Urinary bladder (tissue), 4 donors: ENCODE data around the gene TPSB2. TPM values are rescaled to one million over a fixed set of nuclear protein-coding genes. Genes with fewer than 3 reads are reported as not detected.

Experiments
- DNase-seq: peaks from one replicate; pipeline ENCODE4 v3.0.0-alpha.2; 2015; ENCODE audit errors: extremely low spot score
- H3K27ac ChIP-seq: one replicate; pipeline ENCODE4 v1.5.1; 2013; ENCODE audit warnings: low read depth, mild to moderate bottlenecking, moderate library complexity
- H3K36me3 ChIP-seq: one replicate; pipeline ENCODE4 v1.6.1; 2013; ENCODE audit warnings: mild to moderate bottlenecking, moderate library complexity; ENCODE audit not compliant: insufficient read depth
- H3K4me1 ChIP-seq: one replicate; pipeline ENCODE4 v1.6.1; 2013; ENCODE audit warnings: mild to moderate bottlenecking, moderate library complexity; ENCODE audit not compliant: insufficient read depth
- H3K4me3 ChIP-seq: one replicate; pipeline ENCODE4 v1.5.1; 2013; ENCODE audit warnings: low read depth, low read length
- WGBS: extraction: QIAGEN DNeasy Blood & Tissue Kit; methylation state at CpG from one replicate; pipeline ENCODE4 v1.1.7; 2013; 5-methylcytosine and 5-hydroxymethylcytosine counted together
- polyA plus RNA-seq: library from polyadenylated mRNA; stranded (reverse); fragments of 200-250 nt; gene quantifications from one replicate; pipeline ENCODE4 v1.2.3, GENCODE V29; 2013
- total RNA-seq: library from RNA; depleted of rRNA; stranded (reverse); fragments of >200 nt; gene quantifications from one replicate; pipeline ENCODE4 v1.2.3, GENCODE V29; 2014
- donor health status: healthy with polysubstance abuse.
- donor health status: healthy.

Gene TPSB2
- total and polyA plus RNA-seq, 2 donors, result 4.4 to 80.3 TPM

DNA sequence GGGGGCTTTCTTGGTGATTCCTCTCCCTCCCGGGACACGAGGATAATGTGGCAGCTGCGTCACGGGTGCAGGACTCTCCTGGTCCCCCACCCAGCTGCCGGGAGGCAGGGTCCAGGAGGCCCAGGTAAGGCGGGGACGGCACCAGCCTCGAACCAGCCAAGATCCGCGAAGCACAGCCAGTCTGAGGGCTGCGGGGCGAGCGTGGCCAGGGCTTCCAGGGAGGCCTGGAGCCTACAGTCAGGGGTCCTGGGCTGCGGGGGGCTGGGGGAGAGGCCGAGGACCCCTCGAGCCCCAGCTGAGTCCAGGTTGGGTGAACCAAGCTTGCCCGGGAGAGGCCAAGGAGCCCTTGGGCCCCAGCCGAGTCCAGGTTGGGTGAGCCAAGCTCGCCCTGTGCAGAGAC, 35.8 kb upstream of the TPSB2 start:
- DNase-seq, result no peak
- 89% methylated on average over 19 of the region's 19 CpGs for WGBS
- Histone ChIP-seq H3K36me3 (no peaks in the 10 kb centered on the region), H3K4me3 (no peak overlapping the region), H3K4me1 (no peaks in the 10 kb centered on the region), H3K27ac (no peak overlapping the region)

DNA sequence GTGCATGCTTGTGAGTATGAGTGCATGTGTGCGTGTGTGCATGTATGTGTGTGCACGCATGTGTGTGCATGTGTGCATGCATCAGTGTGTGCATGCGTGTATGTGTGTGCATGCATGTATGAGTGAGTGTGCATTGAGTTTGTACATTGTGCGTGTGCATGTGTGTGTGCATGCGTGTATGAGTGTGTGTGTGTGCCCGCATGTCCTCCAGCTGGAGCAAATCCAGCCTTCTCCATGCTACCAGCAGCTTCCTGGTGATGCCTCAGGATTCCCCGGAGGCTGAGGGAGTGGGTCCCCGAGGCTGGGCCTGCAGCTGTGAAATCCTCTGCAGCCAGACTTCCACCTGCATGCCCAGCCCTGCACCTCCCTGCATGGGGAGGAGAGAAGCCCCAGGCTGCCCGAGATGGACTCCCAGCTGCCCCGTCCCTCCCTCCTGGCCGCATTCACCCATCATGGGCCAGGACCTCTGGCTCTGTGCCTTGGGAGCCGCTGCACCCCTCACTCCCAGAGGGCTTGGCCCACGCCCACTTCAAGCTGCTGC, 35.2 kb upstream of the TPSB2 start:
- no peaks in the 10 kb centered on the region for H3K36me3 ChIP-seq
- H3K27ac ChIP-seq, result no peak overlapping the region
- 76% methylated on average over 13 of the region's 13 CpGs for WGBS
- H3K4me3 ChIP-seq, result no peak overlapping the region
- no peak for DNase-seq
- H3K4me1 ChIP-seq, result no peaks in the 10 kb centered on the region

DNA sequence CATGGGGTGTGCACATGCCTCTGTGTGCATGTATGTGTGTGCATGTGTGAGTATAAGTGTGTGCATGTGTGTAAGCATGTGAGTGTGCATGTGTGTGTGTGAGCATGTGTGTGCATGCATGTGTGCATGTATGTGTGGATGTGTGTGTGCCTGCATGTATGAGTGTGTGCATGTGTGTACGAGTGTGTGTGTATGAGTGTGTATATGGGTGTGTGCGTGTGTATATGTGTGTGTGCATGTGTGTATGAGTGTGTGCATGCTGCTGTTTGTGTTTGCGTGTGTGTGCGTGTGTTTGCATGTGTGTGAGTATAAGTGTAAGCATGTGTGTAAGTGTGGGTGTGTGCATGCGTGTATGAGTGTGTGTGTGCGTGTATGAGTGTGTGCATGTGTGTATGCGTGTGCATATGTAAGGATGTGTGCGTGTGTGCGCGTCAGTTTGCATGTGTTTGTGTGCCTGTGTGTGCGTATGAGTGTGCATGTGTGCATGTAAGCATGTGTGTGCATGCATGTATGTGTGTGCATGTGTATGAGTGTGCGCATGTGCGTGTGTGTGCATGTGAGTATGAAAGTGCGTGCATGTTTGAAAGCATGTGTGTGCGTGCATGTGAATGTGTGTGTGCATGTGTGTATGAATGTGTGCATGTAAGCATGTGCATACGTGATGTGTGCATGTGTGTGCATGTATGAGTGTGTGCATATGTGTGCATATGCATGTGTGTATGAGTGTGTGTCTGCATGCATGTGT, 34.5 kb upstream of the TPSB2 start:
- Histone ChIP-seq H3K27ac (no peak overlapping the region), H3K4me3 (no peak overlapping the region), H3K4me1 (no peaks in the 10 kb centered on the region), H3K36me3 (no peaks in the 10 kb centered on the region)
- 96% methylated on average over 16 of the region's 16 CpGs for WGBS
- no peak for DNase-seq

DNA sequence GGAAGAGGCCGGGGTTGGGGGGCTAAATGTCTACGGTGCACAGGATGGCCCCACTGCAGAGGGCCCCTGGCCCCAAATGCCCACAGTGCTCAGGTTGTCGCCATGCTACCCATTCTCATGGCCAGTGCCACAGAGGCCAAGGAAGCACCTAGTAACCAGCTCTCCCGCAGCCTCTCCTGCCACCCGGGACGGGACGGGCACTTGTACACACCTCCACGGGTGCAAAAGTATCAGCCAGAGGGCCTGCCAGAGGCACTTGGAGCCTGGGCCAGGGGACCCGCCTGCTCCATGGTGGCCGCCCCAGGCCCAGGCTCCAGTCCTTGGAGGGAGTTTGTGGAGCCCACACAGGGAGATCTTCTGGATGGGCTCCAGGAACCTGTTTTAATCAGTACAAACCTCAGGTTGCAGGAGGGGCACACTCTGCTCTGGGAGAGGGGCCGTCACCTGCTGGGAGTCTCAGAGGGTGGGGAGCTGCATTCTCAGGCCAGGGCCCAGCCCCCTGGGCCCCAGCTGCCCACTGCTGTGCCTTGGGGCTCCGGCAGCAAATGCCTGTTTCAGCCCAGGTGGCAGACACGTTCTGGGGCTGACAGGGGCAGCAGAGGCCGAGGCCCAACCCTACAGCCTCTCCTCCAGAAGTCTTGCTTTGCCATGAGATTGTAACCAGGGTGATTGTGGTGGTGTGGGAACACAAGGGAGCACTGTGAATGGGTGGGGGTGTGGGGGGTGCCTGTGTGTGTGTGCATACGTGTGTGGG, 33.8 kb upstream of the TPSB2 start:
- no peaks in the 10 kb centered on the region for H3K4me1 ChIP-seq
- H3K36me3 ChIP-seq, result no peaks in the 10 kb centered on the region
- 52% methylated on average over 15 of the region's 15 CpGs for WGBS
- H3K27ac ChIP-seq, result no peak overlapping the region
- no peak for DNase-seq
- H3K4me3 ChIP-seq, result no peak overlapping the region

DNA sequence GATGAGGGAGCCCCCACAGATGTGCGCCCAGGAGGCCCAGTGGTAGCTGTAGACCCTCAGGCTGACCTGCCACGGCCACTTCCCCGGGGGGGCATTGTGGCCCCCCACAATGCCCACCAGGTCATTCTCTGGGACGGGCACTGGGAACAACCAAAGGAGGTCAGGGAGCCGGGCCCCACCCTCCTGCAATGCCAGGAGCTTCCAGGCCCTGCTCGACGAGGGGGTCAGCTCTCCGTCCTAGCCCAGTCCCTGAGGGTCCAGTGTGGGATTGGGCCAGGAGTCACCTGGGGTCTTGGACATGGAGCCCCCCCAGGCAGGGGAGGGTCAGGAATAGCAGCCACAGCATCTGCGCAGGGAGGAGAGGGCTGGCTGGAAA, 32.9 kb upstream of the TPSB2 start:
- 77% methylated on average over 9 of the region's 9 CpGs for WGBS
- Histone ChIP-seq H3K27ac (no peak overlapping the region), H3K4me3 (no peak overlapping the region), H3K36me3 (no peaks in the 10 kb centered on the region), H3K4me1 (no peaks in the 10 kb centered on the region)
- no peak for DNase-seq

DNA sequence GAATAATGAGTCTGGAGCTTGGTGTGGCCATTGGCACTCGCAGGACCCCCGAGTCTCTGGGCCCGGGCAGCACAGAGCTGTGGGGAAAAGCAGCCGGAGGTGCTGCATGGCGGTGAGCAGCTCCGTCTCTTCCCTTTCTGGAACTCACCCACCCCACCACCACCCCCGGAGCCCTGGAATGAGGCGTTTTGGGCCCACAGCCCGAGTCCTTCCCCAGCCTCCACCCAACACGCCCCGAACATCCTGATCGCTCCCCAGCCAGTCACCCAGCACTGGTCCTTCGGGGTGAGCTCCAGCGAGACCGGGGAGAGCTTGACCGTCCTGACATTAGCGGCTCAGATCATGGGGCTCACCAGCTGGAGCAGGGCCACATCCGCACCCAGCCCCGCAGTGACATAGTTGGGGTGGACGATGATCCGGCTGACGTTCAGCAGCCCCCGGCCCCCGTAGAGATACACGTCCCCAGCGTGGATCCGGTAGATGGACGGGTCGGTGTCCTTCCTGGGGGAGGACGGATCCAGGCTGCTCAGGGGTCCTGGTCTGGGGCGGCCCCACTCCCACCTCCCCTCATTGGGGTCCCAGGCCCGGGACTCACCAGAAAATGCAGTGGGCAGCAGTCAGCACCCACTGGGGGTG, 32.3 kb upstream of the TPSB2 start:
- H3K4me3 ChIP-seq, result no peak overlapping the region
- WGBS, result 81% methylated on average over 32 of the region's 32 CpGs
- no peaks in the 10 kb centered on the region for H3K36me3 ChIP-seq
- H3K4me1 ChIP-seq, result no peaks in the 10 kb centered on the region
- no peak overlapping the region for H3K27ac ChIP-seq
- no peak for DNase-seq

DNA sequence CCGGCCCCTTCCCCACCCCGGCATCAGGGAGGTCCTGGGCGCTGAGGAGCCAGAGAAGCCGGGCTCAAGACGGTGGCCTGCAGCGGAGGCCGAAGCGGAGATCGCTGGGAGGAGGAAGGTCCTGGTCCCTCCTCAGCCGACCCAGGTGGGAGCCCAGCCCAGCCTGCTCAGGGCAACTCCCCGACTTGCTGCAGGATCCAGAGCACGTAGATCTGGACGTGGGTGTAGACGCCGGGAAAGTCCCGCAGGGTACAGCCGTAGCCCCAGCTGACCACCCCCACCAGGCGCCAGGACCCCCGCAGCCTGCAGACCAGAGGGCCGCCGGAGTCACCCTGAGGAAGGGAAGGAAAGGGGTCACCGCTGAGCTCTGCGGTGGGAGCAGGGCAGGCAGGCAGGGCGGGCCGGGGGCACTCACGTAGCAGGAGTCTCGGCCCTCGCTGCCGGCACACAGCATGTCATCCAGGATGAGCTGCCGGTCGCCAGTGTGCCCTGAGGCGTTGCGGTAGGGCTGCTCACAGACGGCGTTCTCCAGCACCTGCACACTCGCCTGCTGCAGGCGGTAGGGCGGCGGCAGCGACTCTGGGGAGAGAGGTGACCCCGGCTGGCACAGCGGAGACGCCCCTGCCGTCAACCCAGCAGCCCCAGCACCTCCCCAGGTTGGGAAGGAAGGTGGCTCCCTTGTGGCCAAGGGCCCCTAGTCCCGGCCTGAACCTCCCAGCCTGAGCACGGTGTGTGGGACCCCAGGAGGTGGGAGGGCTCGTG, 31.3 kb upstream of the TPSB2 start:
- H3K36me3 ChIP-seq, result no peaks in the 10 kb centered on the region
- H3K27ac ChIP-seq, result no peak overlapping the region
- H3K4me3 ChIP-seq, result no peak overlapping the region
- DNase-seq, result no peak
- H3K4me1 ChIP-seq, result no peaks in the 10 kb centered on the region
- WGBS, result 13% methylated on average over 47 of the region's 47 CpGs

DNA sequence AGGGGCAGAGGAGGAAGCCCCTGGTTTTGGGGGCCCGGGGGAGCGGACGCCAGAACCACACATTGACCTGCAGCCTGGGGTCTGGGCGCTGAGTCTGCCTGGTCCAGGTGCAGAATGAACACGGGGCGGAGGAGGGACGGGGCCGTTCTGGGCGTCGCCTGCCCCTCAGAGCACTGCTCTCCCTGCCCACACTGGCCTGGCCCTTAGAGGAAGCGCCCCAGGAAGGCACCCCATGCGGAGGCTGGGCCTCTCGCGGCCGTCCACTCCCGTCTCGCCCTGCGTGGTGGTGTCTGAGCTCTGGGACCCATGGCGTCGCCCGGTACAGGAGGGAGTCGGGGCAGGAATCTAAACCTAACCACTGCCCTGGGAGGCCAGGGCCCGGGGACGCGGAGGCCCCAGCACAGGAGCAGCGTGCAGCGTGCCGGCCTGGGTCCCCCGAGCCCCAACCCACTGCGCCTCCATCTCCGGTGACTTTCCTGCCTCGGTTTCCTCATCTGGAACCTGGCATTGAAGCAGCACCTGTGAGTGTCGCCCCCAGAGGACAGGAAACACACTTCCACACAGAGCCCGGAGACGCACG, 30.2 kb upstream of the TPSB2 start:
- H3K27ac ChIP-seq, result no peak overlapping the region
- WGBS, result 68% methylated on average over 36 of the region's 36 CpGs
- DNase-seq, result no peak
- H3K4me3 ChIP-seq, result no peak overlapping the region
- H3K36me3 ChIP-seq, result no peaks in the 10 kb centered on the region
- H3K4me1 ChIP-seq, result no peaks in the 10 kb centered on the region

DNA sequence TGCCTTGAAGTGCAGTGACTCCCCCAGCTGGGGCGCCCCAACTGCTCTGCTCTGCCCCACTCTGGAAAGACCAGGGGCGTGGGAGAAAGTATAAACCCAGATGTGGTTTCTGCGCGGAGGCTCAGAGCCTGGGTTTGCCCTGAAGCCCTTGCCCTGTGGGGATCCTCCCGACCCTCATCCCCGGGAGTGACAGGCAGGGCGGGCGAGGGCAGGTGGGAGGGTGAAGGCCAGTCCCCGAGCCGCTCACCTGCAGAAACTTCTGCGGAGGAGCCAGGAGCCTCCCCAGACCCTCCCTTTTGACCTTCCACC, 29.7 kb upstream of the TPSB2 start:
- H3K4me1 ChIP-seq, result no peaks in the 10 kb centered on the region
- H3K4me3 ChIP-seq, result no peak overlapping the region
- no peak overlapping the region for H3K27ac ChIP-seq

DNA sequence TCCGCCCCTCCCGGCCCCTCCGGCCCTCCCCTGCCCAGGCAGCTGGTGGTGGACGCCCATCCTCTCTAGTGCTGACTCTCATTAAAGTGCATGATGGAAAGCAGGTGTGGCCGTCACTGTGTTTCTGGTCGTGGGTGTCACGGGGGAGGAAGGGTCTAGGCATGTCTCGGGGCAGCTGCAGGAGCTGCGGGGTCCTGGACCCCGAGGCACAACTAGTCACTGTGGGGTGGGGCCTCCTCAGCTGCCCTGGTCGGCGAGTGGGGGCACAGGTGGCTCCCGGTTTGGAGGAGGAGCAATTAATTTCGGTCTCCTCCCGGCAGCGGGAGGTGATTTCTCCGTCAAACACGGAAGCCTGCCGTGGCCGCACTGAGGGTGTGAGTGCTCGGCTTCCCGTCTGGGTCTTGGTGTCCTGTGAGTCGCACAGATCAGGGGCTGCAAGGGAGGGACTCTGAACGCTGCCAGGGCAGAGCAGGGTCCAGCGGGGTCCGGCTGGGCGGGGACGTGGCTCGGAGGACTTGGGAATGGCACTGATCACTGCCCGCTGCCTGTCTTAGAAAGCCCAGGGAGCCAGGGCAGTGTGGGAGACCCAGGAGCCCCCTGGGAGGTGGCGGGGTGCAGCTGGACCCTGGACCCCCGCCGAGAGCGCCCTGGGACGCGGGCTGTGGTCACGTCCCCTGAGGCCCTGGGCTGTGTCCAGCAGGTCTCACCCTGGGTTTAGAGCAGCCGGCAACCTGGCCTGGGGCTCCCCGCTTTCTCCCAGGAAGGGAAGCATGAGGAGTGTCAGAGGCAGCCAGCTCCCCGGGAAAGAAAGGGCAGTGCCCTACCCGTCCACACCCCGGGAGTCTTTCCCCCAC, 29.1 kb upstream of the TPSB2 start:
- H3K4me1 ChIP-seq, result no peaks in the 10 kb centered on the region
- no peaks in the 10 kb centered on the region for H3K36me3 ChIP-seq
- DNase-seq, result no peak
- no peak overlapping the region for H3K27ac ChIP-seq
- no peak overlapping the region for H3K4me3 ChIP-seq
- 14% methylated on average over 42 of the region's 42 CpGs for WGBS

More for the DNA sequence above, 29.7 kb upstream of the TPSB2 start:
- WGBS, result 28% methylated on average over 11 of the region's 11 CpGs
- no peaks in the 10 kb centered on the region for H3K36me3 ChIP-seq
- DNase-seq, result no peak

DNA sequence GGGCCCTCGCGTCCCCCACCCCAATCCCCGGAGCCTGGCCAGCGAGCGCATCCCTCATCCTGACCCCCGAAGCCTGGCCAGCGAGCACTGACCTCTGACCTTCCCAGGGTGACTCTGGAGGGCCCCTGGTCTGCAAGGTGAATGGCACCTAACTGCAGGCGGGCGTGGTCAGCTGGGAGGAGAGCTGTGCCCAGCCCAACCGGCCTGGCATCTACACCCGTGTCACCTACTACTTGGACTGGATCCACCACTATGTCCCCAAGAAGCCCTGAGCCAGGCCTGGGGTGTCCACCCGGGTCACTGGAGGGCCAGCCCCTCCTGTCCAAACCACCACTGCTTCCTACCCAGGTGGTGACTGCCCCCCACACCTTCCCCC, 28.2 kb upstream of the TPSB2 start:
- H3K4me3 ChIP-seq, result no peak overlapping the region
- no peaks in the 10 kb centered on the region for H3K4me1 ChIP-seq
- 69% methylated on average over 12 of the region's 12 CpGs for WGBS
- H3K36me3 ChIP-seq, result no peaks in the 10 kb centered on the region
- no peak for DNase-seq
- no peak overlapping the region for H3K27ac ChIP-seq

DNA sequence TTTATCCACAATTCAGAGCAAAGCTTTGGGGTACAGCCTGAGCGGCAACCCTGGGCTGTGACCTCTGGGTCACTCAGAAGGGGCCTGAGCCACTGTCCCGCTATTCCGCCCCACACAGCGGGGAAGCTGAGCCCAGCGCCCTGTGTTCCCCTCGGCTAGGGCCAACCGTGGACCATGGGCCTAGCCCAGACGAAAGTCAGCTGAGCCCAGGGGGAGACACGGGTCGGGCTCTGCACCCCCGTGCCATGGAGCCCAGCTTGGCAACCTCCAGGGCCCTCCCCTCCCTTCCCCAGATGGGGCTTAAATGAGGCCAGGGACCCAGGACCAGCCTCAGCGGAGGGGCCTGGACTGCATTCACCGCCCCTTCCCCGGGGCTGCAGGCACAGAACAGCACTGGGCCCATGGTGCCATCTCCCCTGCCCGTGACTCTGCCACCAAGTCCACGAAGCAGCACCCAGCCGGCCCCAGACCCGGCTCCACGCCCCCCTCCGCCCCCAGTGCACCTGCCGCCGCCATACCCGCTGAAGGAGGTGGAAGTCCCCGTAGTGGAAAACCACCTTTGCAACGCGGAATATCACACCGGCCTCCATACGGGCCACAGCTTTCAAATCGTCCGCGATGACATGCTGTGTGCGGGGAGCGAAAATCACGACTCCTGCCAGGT, 27.7 kb upstream of the TPSB2 start:
- no peak for DNase-seq
- no peaks in the 10 kb centered on the region for H3K4me1 ChIP-seq
- H3K36me3 ChIP-seq, result no peaks in the 10 kb centered on the region
- 80% methylated on average over 34 of the region's 34 CpGs for WGBS
- no peak overlapping the region for H3K4me3 ChIP-seq
- H3K27ac ChIP-seq, result no peak overlapping the region
